Activated naive CD4-positive, alpha-beta T cell treated with anti-CD3 and anti-CD28 coated beads, Interleukin-2, amount 50 U/mL, for 24 hours (primary cell): ENCODE measurements around the gene HECTD3.
A peak's percentile ranks its signal among the peaks of the same experiment; 100 is the strongest.

ENCODE experiments used
- H3K27ac Mint-ChIP-seq: one replicate; pipeline ENCODE4 v1.8.0; 2021; ENCODE audit warnings: mild to moderate bottlenecking, mixed read lengths
- H3K27me3 Mint-ChIP-seq: one replicate; pipeline ENCODE4 v1.8.0; 2021; ENCODE audit warnings: mixed read lengths
- H3K36me3 Mint-ChIP-seq: one replicate; pipeline ENCODE4 v1.8.0; 2021; ENCODE audit warnings: mixed read lengths
- H3K4me1 Mint-ChIP-seq: one replicate; pipeline ENCODE4 v1.8.0; 2021; ENCODE audit warnings: mixed read lengths
- H3K4me3 Mint-ChIP-seq: one replicate; pipeline ENCODE4 v1.8.0; 2021; ENCODE audit warnings: mild to moderate bottlenecking, mixed read lengths
- H3K9me3 Mint-ChIP-seq: one replicate; pipeline ENCODE4 v1.8.0; 2021; ENCODE audit warnings: mixed read lengths

HECTD3 gene

GRCh38 chr1:45023663-45024062 lies 12.5 kb upstream of the HECTD3 start:
- H3K4me3 Mint-ChIP-seq, result no peak overlapping the region
- peaks cover 12% of the 10 kb centered on the region for H3K4me1 Mint-ChIP-seq
- H3K36me3 Mint-ChIP-seq, result no peaks in the 10 kb centered on the region
- no peaks in the 10 kb centered on the region for H3K9me3 Mint-ChIP-seq
- H3K27ac Mint-ChIP-seq, result no peak overlapping the region
- H3K27me3 Mint-ChIP-seq, result no peaks in the 10 kb centered on the region

- Mint-ChIP-seq H3K4me3 (no peak overlapping the region), H3K27me3 (no peaks in the 10 kb centered on the region), H3K9me3 (no peaks in the 10 kb centered on the region), H3K36me3 (peaks cover 6% of the 10 kb centered on the region), H3K4me1 (peaks cover 16% of the 10 kb centered on the region), H3K27ac (no peak overlapping the region)
Observed at GRCh38 chr1:45018599-45019230, 7.6 kb upstream of the HECTD3 start.

GRCh38 chr1:45016767-45017166 lies 5.6 kb upstream of the HECTD3 start:
- no peaks in the 10 kb centered on the region for H3K27me3 Mint-ChIP-seq
- H3K36me3 Mint-ChIP-seq, result peaks cover 6% of the 10 kb centered on the region
- H3K9me3 Mint-ChIP-seq, result no peaks in the 10 kb centered on the region
- no peak overlapping the region for H3K27ac Mint-ChIP-seq
- H3K4me3 Mint-ChIP-seq, result no peak overlapping the region
- peaks cover 32% of the 10 kb centered on the region for H3K4me1 Mint-ChIP-seq

GRCh38 chr1:45016090-45016697 lies 5.1 kb upstream of the HECTD3 start:
- H3K9me3 Mint-ChIP-seq, result no peaks in the 10 kb centered on the region
- no peak overlapping the region for H3K27ac Mint-ChIP-seq
- H3K4me3 Mint-ChIP-seq, result no peak overlapping the region
- peaks cover 6% of the 10 kb centered on the region for H3K36me3 Mint-ChIP-seq
- H3K27me3 Mint-ChIP-seq, result no peaks in the 10 kb centered on the region
- peaks cover 38% of the 10 kb centered on the region for H3K4me1 Mint-ChIP-seq

- H3K27ac Mint-ChIP-seq, result no peak overlapping the region
- H3K4me1 Mint-ChIP-seq, result peaks cover 39% of the 10 kb centered on the region
- peaks cover 6% of the 10 kb centered on the region for H3K36me3 Mint-ChIP-seq
- H3K4me3 Mint-ChIP-seq, result no peak overlapping the region
- no peaks in the 10 kb centered on the region for H3K9me3 Mint-ChIP-seq
- H3K27me3 Mint-ChIP-seq, result no peaks in the 10 kb centered on the region
Observed at GRCh38 chr1:45015683-45016082, 4.6 kb upstream of the HECTD3 start.

GRCh38 chr1:45014321-45015028 lies 3.4 kb upstream of the HECTD3 start:
- Mint-ChIP-seq H3K27ac (peak overlapping the region; percentile 79), H3K4me3 (peak overlapping the region; percentile 84), H3K4me1 (peaks cover 49% of the 10 kb centered on the region), H3K9me3 (no peaks in the 10 kb centered on the region), H3K36me3 (peaks cover 6% of the 10 kb centered on the region), H3K27me3 (no peaks in the 10 kb centered on the region)

GRCh38 chr1:45013551-45014209 lies 2.6 kb upstream of the HECTD3 start:
- Mint-ChIP-seq H3K4me1 (peaks cover 55% of the 10 kb centered on the region), H3K27me3 (no peaks in the 10 kb centered on the region), H3K36me3 (peaks cover 13% of the 10 kb centered on the region)

GRCh38 chr1:45012639-45013278 lies 1.6 kb upstream of the HECTD3 start:
- peaks cover 14% of the 10 kb centered on the region for H3K36me3 Mint-ChIP-seq
- H3K27ac Mint-ChIP-seq, result peak overlapping the region; percentile 87
- peak overlapping the region; percentile 86 for H3K4me3 Mint-ChIP-seq
- H3K9me3 Mint-ChIP-seq, result no peaks in the 10 kb centered on the region
- H3K27me3 Mint-ChIP-seq, result no peaks in the 10 kb centered on the region
- peaks cover 52% of the 10 kb centered on the region for H3K4me1 Mint-ChIP-seq

More at GRCh38 chr1:45013551-45014209, 2.6 kb upstream of the HECTD3 start:
- Mint-ChIP-seq H3K4me3 (peak overlapping the region; percentile 86), H3K9me3 (no peaks in the 10 kb centered on the region), H3K27ac (peak overlapping the region; percentile 64)

GRCh38 chr1:45011837-45012638 lies 914 bp upstream of the HECTD3 start, which contains the start of gene UROD:
Gene UROD (plus strand): TSS chr1:45012254. CDS start chr1:45012266, 12 bp downstream.
- H3K4me3 Mint-ChIP-seq, result peak within 1 kb of the TSS; percentile 86
- H3K4me1 Mint-ChIP-seq, result peaks cover 52% of the 10 kb centered on the region
- H3K36me3 Mint-ChIP-seq, result peaks cover 15% of the 10 kb centered on the region
- no peaks in the 10 kb centered on the region for H3K9me3 Mint-ChIP-seq
- peak within 1 kb of the TSS; percentile 87 for H3K27ac Mint-ChIP-seq
- H3K27me3 Mint-ChIP-seq, result no peaks in the 10 kb centered on the region

GRCh38 chr1:45009956-45010854 lies 919 bp downstream of the HECTD3 start:
- no peaks in the 10 kb centered on the region for H3K27me3 Mint-ChIP-seq
- peak overlapping the region; percentile 86 for H3K4me3 Mint-ChIP-seq
- peaks cover 52% of the 10 kb centered on the region for H3K4me1 Mint-ChIP-seq
- peak overlapping the region; percentile 2 for H3K27ac Mint-ChIP-seq
- H3K9me3 Mint-ChIP-seq, result no peaks in the 10 kb centered on the region
- peaks cover 15% of the 10 kb centered on the region for H3K36me3 Mint-ChIP-seq

GRCh38 chr1:45009296-45009865 lies 1.7 kb downstream of the HECTD3 start:
- H3K9me3 Mint-ChIP-seq, result no peaks in the 10 kb centered on the region
- H3K27me3 Mint-ChIP-seq, result no peaks in the 10 kb centered on the region
- H3K27ac Mint-ChIP-seq, result no peak overlapping the region
- peak overlapping the region; percentile 86 for H3K4me3 Mint-ChIP-seq
- H3K4me1 Mint-ChIP-seq, result peaks cover 48% of the 10 kb centered on the region
- H3K36me3 Mint-ChIP-seq, result peaks cover 13% of the 10 kb centered on the region

- H3K4me3 Mint-ChIP-seq, result no peak overlapping the region
- H3K36me3 Mint-ChIP-seq, result peaks cover 11% of the 10 kb centered on the region
- H3K9me3 Mint-ChIP-seq, result no peaks in the 10 kb centered on the region
- H3K4me1 Mint-ChIP-seq, result peaks cover 39% of the 10 kb centered on the region
- H3K27me3 Mint-ChIP-seq, result no peaks in the 10 kb centered on the region
- H3K27ac Mint-ChIP-seq, result peak overlapping the region; percentile 59
Observed at GRCh38 chr1:45008516-45008915, 2.6 kb downstream of the HECTD3 start.

GRCh38 chr1:45008076-45008475 lies 3.0 kb downstream of the HECTD3 start:
- H3K4me1 Mint-ChIP-seq, result peaks cover 35% of the 10 kb centered on the region
- no peaks in the 10 kb centered on the region for H3K27me3 Mint-ChIP-seq
- H3K4me3 Mint-ChIP-seq, result no peak overlapping the region
- H3K9me3 Mint-ChIP-seq, result no peaks in the 10 kb centered on the region
- H3K36me3 Mint-ChIP-seq, result peaks cover 11% of the 10 kb centered on the region
- no peak overlapping the region for H3K27ac Mint-ChIP-seq
